Measurements from ENCODE around the gene MACROD1. TPM values are rescaled to one million over a fixed set of nuclear protein-coding genes. Genes with fewer than 3 reads are reported as not detected.

Gene MACROD1
- total and polyA plus RNA-seq, 2 experiments from 2014 or later: 21.2 to 403 TPM

DNA sequence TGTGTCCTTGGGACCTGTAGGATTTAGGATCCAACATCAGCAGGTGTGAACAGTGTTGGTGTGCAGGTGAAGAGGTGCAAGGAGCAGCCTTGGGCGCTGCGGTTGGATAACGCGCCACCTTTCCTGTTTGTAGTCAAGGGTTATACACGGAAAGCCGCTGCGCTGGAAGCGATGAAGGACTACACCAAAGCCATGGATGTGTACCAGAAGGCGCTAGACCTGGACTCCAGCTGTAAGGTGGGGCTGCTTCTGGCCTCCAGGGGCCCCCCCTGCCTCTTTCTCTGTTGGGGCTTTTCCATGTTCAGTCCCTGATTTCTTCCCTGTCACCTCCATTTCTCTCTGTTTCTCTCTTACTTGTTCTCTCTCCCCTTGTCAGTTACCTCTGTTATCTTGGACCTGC, 37.1 kb upstream of the MACROD1 start:
- in situ Hi-C loops (cut with MboI): no loop called here
- H3K36me3 ChIP-seq (ENCODE audit: low read depth): peaks cover 33% of the 10 kb centered on the region
- H3K27me3 ChIP-seq (replicated peaks; ENCODE audit: insufficient read depth): no peaks in the 10 kb centered on the region
- DNase-seq: no peak
- TF ChIP-seq EZH2phosphoT487 (IDR thresholded peaks at IDR 0.05; ENCODE audit: insufficient read depth, low read depth) (no peak), EZH2 (IDR thresholded peaks at IDR 0.05; ENCODE audit: insufficient read depth, poor library complexity, severe bottlenecking) (no peak)
- H3K4me2 ChIP-seq (ENCODE audit: unreplicated experiment): no peak overlapping the region
- no peaks in the 10 kb centered on the region for H3K79me2 ChIP-seq (ENCODE audit: insufficient read depth)
- no peak overlapping the region for H3K9ac ChIP-seq
- no peaks in the 10 kb centered on the region for H3K9me3 ChIP-seq (ENCODE audit: low read depth)
- H4K20me1 ChIP-seq (ENCODE audit: insufficient read depth): no peaks in the 10 kb centered on the region
- H3K27ac ChIP-seq: no peak overlapping the region
- peaks cover 22% of the 10 kb centered on the region for H3F3A ChIP-seq (ENCODE audit: insufficient read depth)
- 95% methylated on average over 9 of the region's 9 CpGs for WGBS, 2 experiments (ENCODE audit: low coverage in 1 of 2, low lambda C conversion rate in 2 of 2, missing lambda C conversion rate in 2 of 2)
- H3K4me1 ChIP-seq (ENCODE audit: insufficient read depth): peaks cover 8% of the 10 kb centered on the region
- H3K9me2 ChIP-seq (ENCODE audit: insufficient read depth): no peaks in the 10 kb centered on the region
- no peak overlapping the region for H3K4me3 ChIP-seq
- no peak overlapping the region for H2AFZ ChIP-seq

DNA sequence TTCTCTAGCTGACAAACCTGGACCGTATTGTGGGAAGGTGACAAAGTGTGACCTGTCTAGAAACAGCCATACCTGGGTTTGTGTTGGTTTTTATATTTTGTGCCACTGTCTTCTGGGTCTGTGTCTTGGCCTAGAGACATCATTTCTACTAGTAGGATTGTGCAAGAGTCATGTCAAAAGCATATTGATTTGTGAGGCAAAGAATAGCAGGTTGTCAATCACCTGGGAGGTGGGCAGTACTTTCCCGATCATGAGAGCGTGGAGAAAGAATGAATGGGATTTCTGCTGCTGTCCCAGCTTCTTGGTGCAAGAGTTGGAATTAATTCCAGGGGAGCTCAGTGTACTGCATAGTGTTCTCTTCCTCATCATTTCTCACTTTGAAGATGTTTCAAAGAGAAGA, 35.6 kb upstream of the MACROD1 start:
- Histone ChIP-seq H3K9me2 (ENCODE audit: insufficient read depth) (no peaks in the 10 kb centered on the region), H3F3A (ENCODE audit: insufficient read depth) (peaks cover 22% of the 10 kb centered on the region), H3K79me2 (ENCODE audit: insufficient read depth) (peaks cover 11% of the 10 kb centered on the region; the same call in 1 of the 2 replicates), H3K4me2 (ENCODE audit: unreplicated experiment) (no peak overlapping the region), H3K9ac (no peak overlapping the region), H3K36me3 (ENCODE audit: low read depth) (peaks cover 47% of the 10 kb centered on the region), H3K27me3 (replicated peaks; ENCODE audit: insufficient read depth) (no peaks in the 10 kb centered on the region), H3K4me1 (ENCODE audit: insufficient read depth) (0 out of 2 replicates have a peak, but pooled peaks cover 4% of the 10 kb centered on the region), H3K27ac (no peak overlapping the region), H4K20me1 (ENCODE audit: insufficient read depth) (no peaks in the 10 kb centered on the region), H2AFZ (no peak overlapping the region), H3K4me3 (no peak overlapping the region), H3K9me3 (ENCODE audit: low read depth) (no peaks in the 10 kb centered on the region)
- DNase-seq: no peak
- WGBS, 2 experiments (ENCODE audit: low coverage in 1 of 2, low lambda C conversion rate in 2 of 2, missing lambda C conversion rate in 2 of 2): 86 to 87% methylated on average over 3 of the region's 3 CpGs
- in situ Hi-C loops (cut with MboI): no loop called here
- TF ChIP-seq EZH2phosphoT487 (IDR thresholded peaks at IDR 0.05; ENCODE audit: insufficient read depth, low read depth): no peak
- no peak for TF ChIP-seq EZH2 (IDR thresholded peaks at IDR 0.05; ENCODE audit: insufficient read depth, poor library complexity, severe bottlenecking)

DNA sequence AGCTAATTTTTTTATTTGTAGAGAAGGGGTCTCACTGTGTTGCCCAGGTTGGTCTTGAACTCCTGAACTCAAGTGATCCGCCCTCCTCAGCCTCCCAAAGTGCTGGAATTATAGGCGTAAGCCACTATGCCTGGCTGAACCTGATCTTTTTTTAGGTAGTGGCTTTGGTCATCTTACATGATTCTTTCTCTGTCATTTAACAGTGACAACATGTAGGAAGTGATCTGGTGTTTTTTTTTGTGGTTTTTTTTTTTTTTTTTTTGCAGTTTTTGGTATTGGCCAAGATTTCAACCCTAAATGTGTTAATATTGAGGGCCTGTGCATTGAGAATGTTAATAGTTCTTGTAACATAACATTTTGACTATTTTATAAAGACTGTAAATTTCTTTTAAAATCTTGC, 32.6 kb upstream of the MACROD1 start:
- no peak overlapping the region for H2AFZ ChIP-seq
- no peaks in the 10 kb centered on the region for H3K4me1 ChIP-seq (ENCODE audit: insufficient read depth)
- H3K4me2 ChIP-seq (ENCODE audit: unreplicated experiment): no peak overlapping the region
- H4K20me1 ChIP-seq (ENCODE audit: insufficient read depth): no peaks in the 10 kb centered on the region
- H3K9me3 ChIP-seq (ENCODE audit: low read depth): no peaks in the 10 kb centered on the region
- WGBS, 2 experiments (ENCODE audit: low coverage in 1 of 2, low lambda C conversion rate in 2 of 2, missing lambda C conversion rate in 2 of 2): 94 to 98% methylated on average over 2 of the region's 2 CpGs
- no peaks in the 10 kb centered on the region for H3K9me2 ChIP-seq (ENCODE audit: insufficient read depth)
- in situ Hi-C loops (cut with MboI): no loop called here
- peaks cover 20% of the 10 kb centered on the region; the same call in 1 of the 2 replicates for H3K79me2 ChIP-seq (ENCODE audit: insufficient read depth)
- peaks cover 75% of the 10 kb centered on the region for H3K36me3 ChIP-seq (ENCODE audit: low read depth)
- H3K4me3 ChIP-seq: no peak overlapping the region
- no peaks in the 10 kb centered on the region for H3K27me3 ChIP-seq (replicated peaks; ENCODE audit: insufficient read depth)
- no peak overlapping the region for H3K27ac ChIP-seq
- TF ChIP-seq EZH2phosphoT487 (IDR thresholded peaks at IDR 0.05; ENCODE audit: insufficient read depth, low read depth) (no peak), EZH2 (IDR thresholded peaks at IDR 0.05; ENCODE audit: insufficient read depth, poor library complexity, severe bottlenecking) (no peak)
- H3K9ac ChIP-seq: no peak overlapping the region
- peaks cover 19% of the 10 kb centered on the region for H3F3A ChIP-seq (ENCODE audit: insufficient read depth)
- no peak for DNase-seq

DNA sequence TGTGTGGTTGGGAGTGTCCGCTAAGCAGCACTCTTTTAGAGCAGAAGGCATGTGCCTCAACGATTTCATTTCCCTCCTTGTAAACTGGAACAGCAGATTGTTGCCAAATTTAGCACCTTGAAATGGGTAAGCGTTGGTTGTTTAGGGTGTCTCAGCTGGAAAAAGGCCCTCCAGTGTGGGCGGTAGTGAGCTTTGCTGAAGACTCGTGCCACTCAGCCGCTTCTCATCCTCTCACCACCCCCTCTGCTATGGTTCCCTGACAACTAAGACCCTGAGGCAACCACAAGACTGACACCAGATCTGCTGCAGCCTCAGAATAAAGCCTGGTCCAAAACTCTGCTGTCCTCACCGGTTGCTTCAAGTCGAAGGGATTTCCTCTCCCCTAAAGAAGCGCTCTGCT, 30.7 kb upstream of the MACROD1 start:
- Histone ChIP-seq H3K9me3 (ENCODE audit: low read depth) (no peaks in the 10 kb centered on the region), H3F3A (ENCODE audit: insufficient read depth) (peaks cover 8% of the 10 kb centered on the region), H3K4me2 (ENCODE audit: unreplicated experiment) (no peak overlapping the region), H3K9ac (no peak overlapping the region), H2AFZ (no peak overlapping the region), H3K9me2 (ENCODE audit: insufficient read depth) (no peaks in the 10 kb centered on the region), H3K27ac (no peak overlapping the region), H3K27me3 (replicated peaks; ENCODE audit: insufficient read depth) (no peaks in the 10 kb centered on the region), H3K36me3 (ENCODE audit: low read depth) (peaks cover 75% of the 10 kb centered on the region), H3K4me1 (ENCODE audit: insufficient read depth) (no peaks in the 10 kb centered on the region), H3K79me2 (ENCODE audit: insufficient read depth) (peaks cover 20% of the 10 kb centered on the region; the same call in 1 of the 2 replicates), H3K4me3 (no peak overlapping the region), H4K20me1 (ENCODE audit: insufficient read depth) (no peaks in the 10 kb centered on the region)
- 87 to 90% methylated on average over 9 of the region's 9 CpGs for WGBS, 2 experiments (ENCODE audit: low coverage in 1 of 2, low lambda C conversion rate in 2 of 2, missing lambda C conversion rate in 2 of 2)
- no peak for DNase-seq
- TF ChIP-seq EZH2 (IDR thresholded peaks at IDR 0.05; ENCODE audit: insufficient read depth, poor library complexity, severe bottlenecking): no peak
- TF ChIP-seq EZH2phosphoT487 (IDR thresholded peaks at IDR 0.05; ENCODE audit: insufficient read depth, low read depth): no peak
- in situ Hi-C loops (cut with MboI): no loop called here

DNA sequence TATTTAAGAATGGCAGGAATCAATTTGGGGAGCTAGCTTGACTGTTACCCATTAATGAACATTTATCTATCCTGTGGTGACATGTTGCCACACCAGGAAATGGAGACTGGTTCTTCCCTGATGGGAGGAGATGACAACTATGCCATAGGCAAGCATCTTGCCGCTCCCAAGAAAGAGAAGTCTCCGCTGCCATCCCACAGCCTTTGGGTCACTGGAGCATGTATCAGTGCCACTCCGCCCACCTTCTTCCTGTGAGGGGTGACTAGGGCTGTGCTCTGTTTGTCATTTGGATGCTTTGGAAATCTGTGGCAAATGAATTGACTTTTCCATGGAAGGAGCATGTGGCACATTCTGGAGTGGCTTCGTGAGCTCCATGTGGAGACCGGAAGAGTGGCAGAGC, 26.5 kb upstream of the MACROD1 start:
- no peak overlapping the region for H3K4me3 ChIP-seq
- in situ Hi-C loops (cut with MboI): no loop called here
- no peak overlapping the region for H3K27ac ChIP-seq
- 93% methylated on average over 5 of the region's 5 CpGs for WGBS, 2 experiments (ENCODE audit: low coverage in 1 of 2, low lambda C conversion rate in 2 of 2, missing lambda C conversion rate in 2 of 2)
- no peaks in the 10 kb centered on the region for H3K4me1 ChIP-seq (ENCODE audit: insufficient read depth)
- H3K27me3 ChIP-seq (replicated peaks; ENCODE audit: insufficient read depth): no peaks in the 10 kb centered on the region
- DNase-seq: no peak
- TF ChIP-seq EZH2phosphoT487 (IDR thresholded peaks at IDR 0.05; ENCODE audit: insufficient read depth, low read depth) (no peak), EZH2 (IDR thresholded peaks at IDR 0.05; ENCODE audit: insufficient read depth, poor library complexity, severe bottlenecking) (no peak)
- H3K79me2 ChIP-seq (ENCODE audit: insufficient read depth): peaks cover 18% of the 10 kb centered on the region; the same call in 1 of the 2 replicates
- H3K36me3 ChIP-seq (ENCODE audit: low read depth): peaks cover 44% of the 10 kb centered on the region
- no peak overlapping the region for H3K4me2 ChIP-seq (ENCODE audit: unreplicated experiment)
- H3K9me2 ChIP-seq (ENCODE audit: insufficient read depth): no peaks in the 10 kb centered on the region
- H4K20me1 ChIP-seq (ENCODE audit: insufficient read depth): no peaks in the 10 kb centered on the region
- no peak overlapping the region for H3K9ac ChIP-seq
- no peaks in the 10 kb centered on the region for H3F3A ChIP-seq (ENCODE audit: insufficient read depth)
- no peaks in the 10 kb centered on the region for H3K9me3 ChIP-seq (ENCODE audit: low read depth)
- no peak overlapping the region for H2AFZ ChIP-seq

Measured in GM23248 (cell line).